Inferior parietal cortex (tissue), 1 donor: ENCODE results near the gene NOC2L.
A peak's percentile ranks its signal among the peaks of the same experiment; 100 is the strongest.

Experiments
- DNase-seq: peaks from one replicate; pipeline ENCODE4 v3.0.0-alpha.2; 2016; ENCODE audit errors: extremely low spot score

The NOC2L gene

DNA sequence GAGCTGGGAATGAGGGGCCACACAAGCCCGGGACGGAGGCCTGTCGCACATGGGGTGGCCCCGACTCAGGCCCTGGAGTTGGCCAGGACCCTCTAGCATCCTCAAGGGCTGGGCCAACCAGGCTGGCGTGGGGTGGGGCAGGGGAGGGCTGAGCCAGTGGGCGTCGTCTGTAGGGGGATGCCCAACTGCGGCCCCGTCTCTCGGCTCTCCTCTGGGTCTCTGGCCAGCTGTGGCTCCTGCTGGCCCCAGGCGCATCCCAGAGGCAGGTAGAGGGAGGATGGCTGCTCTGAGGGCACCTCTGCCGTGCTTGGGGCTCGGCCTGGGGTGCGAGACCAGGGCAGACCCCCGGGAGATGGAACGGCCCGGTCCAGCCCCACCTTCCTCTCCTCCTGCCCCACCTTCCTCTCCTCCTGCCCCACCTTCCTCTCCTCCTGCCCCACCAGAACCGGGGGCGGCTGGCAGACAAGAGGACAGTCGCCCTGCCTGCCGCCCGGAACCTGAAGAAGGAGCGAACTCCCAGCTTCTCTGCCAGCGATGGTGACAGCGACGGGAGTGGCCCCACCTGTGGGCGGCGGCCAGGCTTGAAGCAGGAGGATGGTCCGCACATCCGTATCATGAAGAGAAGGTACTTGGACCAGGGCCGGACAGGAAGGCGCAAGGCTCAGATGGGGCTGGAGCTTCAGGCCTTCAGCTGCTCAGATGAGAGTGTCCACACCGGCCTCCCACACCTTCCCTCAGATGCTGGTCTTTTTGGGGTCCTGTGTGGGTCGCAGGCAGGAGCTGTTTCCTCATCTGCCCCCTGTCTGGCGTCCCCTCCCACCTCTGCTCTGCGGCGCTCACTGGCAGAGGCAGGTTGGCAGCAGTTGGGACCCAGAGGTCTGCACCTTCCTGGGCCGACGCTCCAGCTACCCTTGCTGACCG is 29.1 kb downstream of the NOC2L start:
- DNase-seq: no peak

DNA sequence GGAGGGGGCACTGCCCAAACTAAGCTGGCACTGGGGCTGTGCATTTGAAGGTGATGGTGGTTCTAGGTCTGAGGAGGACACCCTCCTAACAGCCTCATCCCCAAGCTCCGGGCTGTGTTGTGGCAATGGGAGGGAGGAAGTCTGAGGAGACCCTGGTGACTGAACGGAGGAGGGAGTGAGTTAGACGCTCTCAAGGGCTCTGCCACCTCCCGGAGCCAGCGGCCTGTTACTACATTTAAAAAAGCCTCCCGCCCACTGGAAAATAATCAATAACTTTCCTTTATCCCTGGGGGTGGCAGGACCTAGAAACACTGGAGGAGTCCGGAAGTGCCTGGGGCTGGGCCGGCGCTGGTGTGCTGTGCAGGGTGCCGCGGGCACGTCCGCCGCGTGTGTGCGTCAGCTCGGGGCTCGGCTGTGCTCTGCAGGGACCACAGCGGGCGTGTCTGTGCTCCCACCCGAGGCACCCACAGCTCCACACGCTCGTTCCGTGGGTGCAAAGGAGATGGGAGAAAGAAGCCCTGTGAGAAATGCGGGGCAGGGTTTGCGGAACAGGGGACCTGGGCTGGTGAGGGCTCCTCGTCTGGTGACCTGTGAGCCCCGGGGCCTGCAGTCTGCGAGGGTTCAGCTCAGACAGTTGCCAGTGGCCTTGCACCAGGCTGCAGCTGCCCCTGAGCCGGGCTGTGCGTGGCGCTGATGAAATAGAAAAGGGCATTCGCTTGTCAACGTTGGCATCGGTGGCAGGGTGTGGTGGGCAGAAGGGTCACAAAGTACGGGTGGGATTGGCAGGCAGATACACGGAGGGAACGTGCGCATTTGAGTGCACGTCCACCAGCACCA is 30.0 kb downstream of the NOC2L start:
- no peak for DNase-seq

DNA sequence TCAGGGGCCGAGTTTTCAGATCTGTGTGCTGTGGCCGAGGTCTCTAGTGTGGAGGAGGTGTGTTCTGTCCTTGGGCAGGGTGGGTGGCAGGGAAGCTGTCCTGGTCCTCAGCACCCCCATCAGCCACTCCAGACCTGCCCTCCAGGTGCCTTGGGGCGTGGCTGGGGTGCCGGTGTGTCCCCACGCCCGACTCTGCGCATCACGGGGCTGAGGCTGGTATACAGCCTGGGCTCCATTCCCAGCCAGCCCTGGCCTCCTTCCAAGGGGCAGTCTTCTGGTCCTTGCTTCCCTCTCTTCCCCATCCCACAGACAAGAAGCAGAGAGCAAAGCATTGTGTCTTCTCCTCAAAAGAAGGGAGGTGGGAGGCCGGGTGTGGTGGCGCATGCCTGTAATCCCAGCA is 31.3 kb downstream of the NOC2L start:
- no peak for DNase-seq

DNA sequence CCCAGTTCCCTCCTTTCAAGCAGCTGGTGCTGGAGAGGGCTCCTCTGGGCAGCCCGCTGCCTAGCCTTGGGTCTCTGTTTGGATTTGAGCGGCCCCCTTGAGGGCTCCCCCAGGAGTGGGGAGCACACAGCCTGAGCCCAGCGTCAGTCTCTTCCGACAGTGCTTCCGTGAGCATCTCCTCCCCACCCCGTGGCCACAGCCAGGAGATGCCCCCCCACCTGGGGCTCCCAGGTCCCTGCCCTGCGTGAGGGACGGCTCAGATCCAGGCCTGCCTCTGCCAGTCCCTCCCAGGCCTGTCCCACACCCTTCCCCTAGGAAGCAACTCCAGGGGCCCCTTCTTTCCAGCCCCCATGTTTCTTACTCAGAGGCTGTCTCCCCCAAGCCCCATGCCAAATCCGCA is 31.8 kb downstream of the NOC2L start:
- no peak for DNase-seq

DNA sequence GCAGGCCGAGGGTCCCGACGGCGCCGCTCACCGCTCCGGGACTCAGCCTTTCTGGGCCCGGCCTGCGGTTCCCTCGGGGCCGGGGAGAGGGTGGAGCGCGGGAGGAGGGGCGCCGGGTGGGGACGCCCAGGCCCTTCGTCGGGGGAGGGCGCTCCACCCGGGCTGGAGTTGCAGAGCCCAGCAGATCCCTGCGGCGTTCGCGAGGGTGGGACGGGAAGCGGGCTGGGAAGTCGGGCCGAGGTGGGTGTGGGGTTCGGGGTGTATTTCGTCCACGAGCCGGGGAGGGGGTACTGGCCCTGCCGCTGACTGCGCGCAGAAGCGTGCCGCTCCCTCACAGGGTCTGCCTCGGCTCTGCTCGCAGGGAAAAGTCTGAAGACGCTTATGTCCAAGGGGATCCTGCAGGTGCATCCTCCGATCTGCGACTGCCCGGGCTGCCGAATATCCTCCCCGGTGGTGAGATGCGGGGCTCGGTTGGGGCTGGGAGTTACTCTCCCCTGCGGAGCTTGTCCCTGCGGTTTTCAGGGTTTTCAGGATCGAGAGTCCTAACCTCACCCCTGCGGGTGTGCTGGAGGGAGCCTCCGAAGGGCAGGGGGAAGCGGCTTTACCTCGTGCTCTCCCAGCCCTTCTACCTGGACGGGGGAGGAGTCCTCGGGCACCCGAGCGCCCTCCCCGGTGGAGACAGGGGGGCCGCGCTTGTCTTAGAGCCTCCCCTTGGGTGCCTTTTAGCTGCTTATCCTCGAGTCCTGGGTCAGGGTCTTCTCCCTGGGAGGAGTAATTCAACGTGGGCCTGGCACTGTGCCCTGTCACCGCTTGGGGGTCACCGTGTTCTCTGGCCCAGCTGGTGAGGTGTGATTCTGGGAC is 33.3 kb downstream of the NOC2L start:
- DNase-seq: no peak

DNA sequence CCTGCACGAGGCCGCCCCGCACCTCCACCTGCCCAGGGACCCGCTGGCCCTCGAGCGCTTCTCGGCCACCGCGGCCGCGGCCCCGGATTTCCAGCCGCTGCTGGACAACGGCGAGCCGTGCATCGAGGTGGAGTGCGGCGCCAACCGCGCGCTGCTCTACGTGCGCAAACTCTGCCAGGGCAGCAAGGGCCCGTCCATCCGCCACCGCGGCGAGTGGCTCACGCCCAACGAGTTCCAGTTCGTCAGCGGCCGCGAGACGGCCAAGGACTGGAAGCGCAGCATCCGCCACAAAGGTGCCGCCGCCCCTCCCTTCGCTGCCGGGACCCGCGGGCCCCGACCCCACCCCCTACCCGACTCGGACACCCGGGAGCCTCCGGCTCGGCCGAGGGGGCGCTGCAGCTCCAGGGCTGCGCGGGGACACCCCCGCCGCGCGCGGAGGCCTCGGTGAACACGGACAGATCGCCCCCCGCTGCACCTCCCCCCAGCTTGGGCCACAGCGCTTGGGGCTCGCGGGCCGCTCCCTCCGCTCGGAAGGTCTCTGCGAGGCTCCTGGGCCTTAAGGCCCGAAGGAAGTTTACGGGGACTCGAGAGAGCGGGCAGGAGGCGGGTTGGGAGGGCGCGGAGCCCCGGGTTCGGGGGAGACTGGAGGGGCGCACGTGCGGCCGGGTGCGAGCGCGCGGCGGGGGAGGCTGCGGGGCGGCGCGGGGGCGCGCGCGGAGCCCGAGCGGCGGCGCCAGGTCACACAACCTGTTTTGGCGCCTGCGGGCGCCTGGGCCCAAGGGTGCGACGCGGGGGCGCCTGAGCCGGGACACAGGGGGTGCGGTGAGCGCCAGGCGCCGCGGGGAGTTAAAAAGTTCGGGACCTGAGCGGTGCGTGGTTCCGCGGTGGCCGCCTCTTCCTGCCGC is 34.1 kb downstream of the NOC2L start:
- DNase-seq: no peak

DNA sequence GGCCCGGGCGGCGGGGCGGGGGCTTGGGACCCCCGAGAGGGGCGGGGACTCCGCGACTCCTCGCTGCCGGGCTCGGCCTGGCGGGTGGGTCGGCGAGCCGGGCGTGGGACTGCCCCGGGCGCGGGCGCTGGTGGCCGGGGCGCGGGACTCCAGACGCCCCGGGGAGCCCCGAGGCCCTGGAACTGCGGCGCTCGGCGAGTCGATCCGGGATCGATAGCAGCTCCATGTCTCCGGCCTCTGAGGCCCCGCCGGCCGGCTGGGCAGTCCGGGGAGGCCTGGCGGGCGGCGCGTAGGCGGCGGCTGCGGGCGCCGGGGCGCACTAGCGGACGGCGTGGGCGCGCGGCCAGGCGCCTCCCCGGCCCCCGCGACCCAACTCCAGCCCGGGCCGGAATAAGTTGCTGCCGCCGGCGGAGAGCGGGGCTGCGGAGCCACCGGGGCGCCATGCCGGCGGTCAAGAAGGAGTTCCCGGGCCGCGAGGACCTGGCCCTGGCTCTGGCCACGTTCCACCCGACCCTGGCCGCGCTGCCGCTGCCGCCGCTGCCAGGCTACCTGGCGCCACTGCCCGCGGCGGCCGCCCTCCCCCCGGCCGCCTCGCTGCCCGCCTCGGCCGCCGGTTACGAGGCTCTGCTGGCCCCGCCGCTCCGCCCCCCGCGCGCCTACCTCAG is 34.9 kb downstream of the NOC2L start:
- no peak for DNase-seq

GRCh38 chr1:923131-923990 is 35.7 kb downstream of the NOC2L start, which contains the start of gene SAMD11:
Gene SAMD11, plus strand, starts transcription at chr1:923923. Its CDS starts 509 bp downstream, at chr1:924432.
- DNase-seq: peak; percentile 75

- DNase-seq: peak; percentile 68
Observed at GRCh38 chr1:921011-921837, 37.8 kb downstream of the NOC2L start.

DNA sequence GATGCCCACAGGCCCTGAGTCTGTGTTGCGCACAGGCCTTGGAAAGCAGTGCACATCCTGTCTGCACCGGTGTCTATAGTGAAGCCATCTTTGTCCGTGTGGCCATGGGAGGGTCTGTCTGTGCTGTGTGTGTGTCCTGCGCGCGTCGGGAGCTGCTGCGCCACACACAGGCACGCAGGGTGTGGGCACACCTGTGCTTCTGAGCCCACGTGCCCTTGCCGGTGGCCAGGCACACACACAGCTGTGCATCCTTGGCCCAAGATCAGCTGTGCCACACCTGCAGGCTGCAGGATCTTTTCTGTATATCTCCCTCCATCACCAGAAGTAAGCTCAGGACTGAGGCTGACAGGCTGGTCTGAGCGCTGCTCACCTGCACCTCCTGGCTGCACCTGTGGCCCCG is 38.5 kb downstream of the NOC2L start:
- no peak for DNase-seq

DNA sequence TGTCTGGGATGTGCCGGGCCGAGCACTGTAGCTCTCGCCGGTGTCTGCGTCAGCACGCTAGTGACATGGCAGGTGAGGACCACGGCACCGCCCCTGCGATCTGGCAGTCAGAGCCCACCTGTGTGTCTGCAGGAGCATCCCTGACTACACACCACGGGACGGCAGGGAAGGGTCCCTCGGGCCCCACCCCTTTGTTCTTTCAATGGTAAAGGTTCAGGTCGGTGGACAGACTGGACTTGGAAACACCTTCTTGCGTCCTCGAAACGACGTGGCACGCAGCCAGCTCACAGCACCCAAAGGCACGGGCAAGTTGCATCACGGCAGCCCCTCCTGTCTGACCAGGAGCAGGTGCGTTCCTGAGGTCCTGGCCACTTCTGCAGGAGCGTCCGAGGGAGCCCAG is 39.0 kb downstream of the NOC2L start:
- no peak for DNase-seq

- DNase-seq: no peak
Observed at GRCh38 chr1:919271-919872, 39.7 kb downstream of the NOC2L start.

DNA sequence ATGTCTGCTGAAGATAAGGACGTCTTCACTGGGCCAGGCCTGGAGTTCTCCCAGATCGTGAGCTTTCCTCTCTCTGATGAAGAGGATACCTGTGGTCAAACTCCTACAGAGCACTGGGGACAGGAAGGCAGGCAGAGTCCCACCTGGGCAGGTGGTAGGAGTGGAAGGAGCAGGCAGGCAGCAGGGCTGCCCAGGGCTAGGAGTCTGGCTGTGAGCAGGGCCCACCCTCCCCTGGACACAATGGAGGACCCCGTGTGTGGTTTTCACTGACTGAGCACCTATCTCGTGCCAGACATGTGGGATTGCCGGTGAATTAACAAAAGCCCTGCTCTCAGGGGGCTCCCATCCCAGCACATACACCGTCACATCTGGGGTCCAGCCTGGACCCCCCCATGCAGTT is 40.2 kb downstream of the NOC2L start:
- DNase-seq: no peak

- no peak for DNase-seq
Observed at GRCh38 chr1:918353-918752, 40.7 kb downstream of the NOC2L start.

DNA sequence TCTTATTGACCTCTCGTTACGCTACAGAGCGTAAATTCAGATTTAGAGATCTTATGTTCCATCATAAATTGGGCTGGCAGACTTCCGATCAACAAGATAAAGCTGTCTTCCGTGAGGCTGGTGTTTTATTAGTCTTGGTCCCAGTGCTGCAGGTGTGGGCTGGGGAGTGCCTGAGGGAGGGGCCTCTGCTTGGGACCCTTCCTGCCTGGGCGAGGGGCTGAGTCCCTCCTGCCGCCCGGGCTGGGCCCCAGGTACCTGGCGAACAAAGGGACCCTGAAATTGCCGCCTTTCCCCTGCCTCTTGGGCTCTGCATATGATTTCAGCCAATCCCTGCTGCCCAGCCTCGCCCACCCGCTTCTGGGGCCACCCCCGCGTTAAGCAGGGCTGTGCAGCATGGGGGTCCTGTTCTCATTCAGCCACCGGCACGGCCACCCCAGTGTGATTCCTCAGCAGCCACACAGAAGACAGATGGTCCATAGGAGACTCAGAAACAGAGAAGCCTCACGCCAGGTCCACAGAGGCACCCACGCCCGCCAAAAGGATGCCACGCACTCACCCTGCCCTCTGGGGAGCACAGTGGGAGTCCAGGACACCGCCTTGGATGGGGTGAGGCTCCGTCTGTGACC is 41.5 kb downstream of the NOC2L start:
- no peak for DNase-seq

DNA sequence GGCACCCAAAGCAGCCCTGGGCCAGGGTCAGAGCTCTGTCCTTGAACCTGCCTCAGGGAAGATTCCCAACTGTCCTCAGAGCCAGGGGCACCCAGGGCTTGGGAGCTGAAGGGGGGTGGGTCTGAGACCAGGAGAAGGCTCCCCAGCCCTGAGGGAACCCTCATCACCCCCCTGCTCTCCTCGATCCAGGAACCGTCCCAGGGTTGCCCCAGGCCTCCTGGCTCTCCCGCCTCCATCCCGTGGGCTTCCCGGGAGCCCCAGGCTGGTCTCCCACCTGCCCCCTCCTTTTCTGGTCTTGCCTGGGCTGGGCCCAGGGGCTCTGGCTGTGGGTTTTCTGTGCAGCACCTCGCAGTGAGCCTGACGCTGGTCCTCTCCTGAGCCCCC is 42.0 kb downstream of the NOC2L start:
- no peak for DNase-seq
